ENCODE measurements around the gene PDZD2. TPM values are rescaled to one million over a fixed set of nuclear protein-coding genes. Genes with fewer than 3 reads are reported as not detected.
"Not testable (repeated sequence)": the region's sequence is repeated elsewhere in the genome, so short reads cannot be mapped to it uniquely, and the experiment has no call there.

The PDZD2 gene
- polyA plus RNA-seq, 4 donors = 1.4 to 3.9 (median 3.7) TPM; not detected in 1

- not testable (repeated sequence) for H3K27ac ChIP-seq (ENCODE audit: low read depth in 1 of 3, low read length in 2 of 3); H3K9me3 ChIP-seq (ENCODE audit: control insufficient read depth in 2 of 2, insufficient read depth in 1 of 2, low read depth in 1 of 2, low read length in 1 of 2); H3K4me1 ChIP-seq (ENCODE audit: control insufficient read depth in 3 of 3, insufficient read depth in 2 of 3, low read depth in 1 of 3, low read length in 2 of 3); DNase-seq; FAIRE-seq; H3K4me3 ChIP-seq (ENCODE audit: low read depth in 1 of 3, low read length in 3 of 3); H3K27me3 ChIP-seq (ENCODE audit: control insufficient read depth in 3 of 3, insufficient read depth in 3 of 3, low read length in 3 of 3)
- 94 to 97% (median 97%) methylated on average over 8 of the region's 8 CpGs for WGBS, 3 donors
- peaks cover 3 to 32% (median 9%) of the 10 kb centered on the region in 3 donors for H3K36me3 ChIP-seq (ENCODE audit: control insufficient read depth in 3 of 3, insufficient read depth in 2 of 3, low read depth in 1 of 3, low read length in 3 of 3)
Observed at GRCh38 chr5:32118922-32119321, 480.0 kb downstream of the PDZD2 start.

DNA sequence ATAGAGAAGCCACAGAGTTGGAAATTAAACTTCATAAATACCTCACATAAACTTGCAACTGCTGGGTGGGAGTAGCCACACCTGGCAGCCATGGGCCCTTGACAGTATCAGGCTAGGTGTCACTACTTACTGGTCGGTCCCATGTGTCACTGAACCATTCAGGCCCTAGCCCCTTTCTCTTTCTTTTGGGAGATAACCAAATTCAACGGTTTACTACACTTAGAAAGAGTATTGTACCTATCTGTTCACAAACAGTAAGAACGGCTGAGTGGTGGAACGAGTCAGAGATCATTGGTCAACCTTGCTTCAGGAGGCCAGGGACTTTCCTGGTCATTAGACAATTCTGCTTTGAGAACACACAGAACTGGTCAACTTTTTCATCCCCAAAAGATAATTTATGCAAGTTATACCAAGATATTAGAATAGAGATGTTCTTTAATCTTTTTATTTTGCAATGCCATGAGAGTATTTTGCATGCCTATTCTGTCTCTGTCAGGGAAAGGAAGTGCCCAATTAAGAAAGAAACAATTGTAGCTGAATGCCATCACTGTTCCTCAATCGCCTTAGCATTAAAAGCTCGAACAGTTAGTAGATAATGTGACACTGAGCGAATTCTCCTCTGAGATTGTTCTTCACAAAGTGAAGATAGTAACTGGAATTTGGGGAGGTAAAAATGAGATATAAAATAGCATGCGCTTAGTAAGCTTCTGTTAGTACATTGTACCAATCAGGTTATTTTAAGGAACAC lies 484.3 kb downstream of the PDZD2 start:
- FAIRE-seq (no peak), DNase-seq (no peak)
- Histone ChIP-seq H3K4me3 (ENCODE audit: low read depth in 1 of 3, low read length in 3 of 3) (no peak overlapping the region), H3K9me3 (ENCODE audit: control insufficient read depth in 2 of 2, insufficient read depth in 1 of 2, low read depth in 1 of 2, low read length in 1 of 2) (no peaks in the 10 kb centered on the region), H3K27me3 (ENCODE audit: control insufficient read depth in 3 of 3, insufficient read depth in 3 of 3, low read length in 3 of 3) (no peaks in the 10 kb centered on the region), H3K4me1 (ENCODE audit: control insufficient read depth in 3 of 3, insufficient read depth in 2 of 3, low read depth in 1 of 3, low read length in 2 of 3) (no peaks in the 10 kb centered on the region), H3K27ac (ENCODE audit: low read depth in 1 of 3, low read length in 2 of 3) (no peak overlapping the region), H3K36me3 (ENCODE audit: control insufficient read depth in 3 of 3, insufficient read depth in 2 of 3, low read depth in 1 of 3, low read length in 3 of 3) (peaks cover 5 to 34% (median 13%) of the 10 kb centered on the region in 3 donors)
- 80 to 89% (median 88%) methylated on average over 8 of the region's 8 CpGs for WGBS, 3 donors

- Histone ChIP-seq H3K9me3 (ENCODE audit: control insufficient read depth in 2 of 2, insufficient read depth in 1 of 2, low read depth in 1 of 2, low read length in 1 of 2) (no peaks in the 10 kb centered on the region), H3K27me3 (ENCODE audit: control insufficient read depth in 3 of 3, insufficient read depth in 3 of 3, low read length in 3 of 3) (no peaks in the 10 kb centered on the region), H3K4me3 (ENCODE audit: low read depth in 1 of 3, low read length in 3 of 3) (no peak overlapping the region), H3K4me1 (ENCODE audit: control insufficient read depth in 3 of 3, insufficient read depth in 2 of 3, low read depth in 1 of 3, low read length in 2 of 3) (no peaks in the 10 kb centered on the region), H3K36me3 (ENCODE audit: control insufficient read depth in 3 of 3, insufficient read depth in 2 of 3, low read depth in 1 of 3, low read length in 3 of 3) (peaks cover 5 to 31% (median 13%) of the 10 kb centered on the region in 3 donors), H3K27ac (ENCODE audit: low read depth in 1 of 3, low read length in 2 of 3) (no peak overlapping the region)
- DNase-seq (no peak), FAIRE-seq (no peak)
- WGBS, 3 donors = 81 to 83% (median 82%) methylated on average over 6 of the region's 6 CpGs
Observed at GRCh38 chr5:32123889-32124676, 485.2 kb downstream of the PDZD2 start.

GRCh38 chr5:32126691-32127090 lies 487.8 kb downstream of the PDZD2 start:
- H3K27me3 ChIP-seq (ENCODE audit: control insufficient read depth in 3 of 3, insufficient read depth in 3 of 3, low read length in 3 of 3) = no peaks in the 10 kb centered on the region
- no peak overlapping the region for H3K27ac ChIP-seq (ENCODE audit: low read depth in 1 of 3, low read length in 2 of 3)
- no peak overlapping the region for H3K4me3 ChIP-seq (ENCODE audit: low read depth in 1 of 3, low read length in 3 of 3)
- no peaks in the 10 kb centered on the region for H3K4me1 ChIP-seq (ENCODE audit: control insufficient read depth in 3 of 3, insufficient read depth in 2 of 3, low read depth in 1 of 3, low read length in 2 of 3)
- H3K9me3 ChIP-seq (ENCODE audit: control insufficient read depth in 2 of 2, insufficient read depth in 1 of 2, low read depth in 1 of 2, low read length in 1 of 2) = no peaks in the 10 kb centered on the region
- no peak for DNase-seq
- peaks cover 3 to 25% (median 11%) of the 10 kb centered on the region in 3 donors for H3K36me3 ChIP-seq (ENCODE audit: control insufficient read depth in 3 of 3, insufficient read depth in 2 of 3, low read depth in 1 of 3, low read length in 3 of 3)
- FAIRE-seq = no peak
- WGBS, 3 donors = 31 to 48% (median 39%) methylated on average over 1 of the region's 1 CpG

GRCh38 chr5:32127711-32128110 lies 488.8 kb downstream of the PDZD2 start:
- Histone ChIP-seq H3K4me1 (ENCODE audit: control insufficient read depth in 3 of 3, insufficient read depth in 2 of 3, low read depth in 1 of 3, low read length in 2 of 3) (no peaks in the 10 kb centered on the region), H3K27me3 (ENCODE audit: control insufficient read depth in 3 of 3, insufficient read depth in 3 of 3, low read length in 3 of 3) (no peaks in the 10 kb centered on the region), H3K36me3 (ENCODE audit: control insufficient read depth in 3 of 3, insufficient read depth in 2 of 3, low read depth in 1 of 3, low read length in 3 of 3) (peaks cover 3 to 23% (median 11%) of the 10 kb centered on the region in 3 donors), H3K9me3 (ENCODE audit: control insufficient read depth in 2 of 2, insufficient read depth in 1 of 2, low read depth in 1 of 2, low read length in 1 of 2) (no peaks in the 10 kb centered on the region), H3K4me3 (ENCODE audit: low read depth in 1 of 3, low read length in 3 of 3) (no peak overlapping the region), H3K27ac (ENCODE audit: low read depth in 1 of 3, low read length in 2 of 3) (no peak overlapping the region)
- 60 to 72% (median 70%) methylated on average over 3 of the region's 3 CpGs for WGBS, 3 donors
- no peak for DNase-seq
- no peak for FAIRE-seq

DNA sequence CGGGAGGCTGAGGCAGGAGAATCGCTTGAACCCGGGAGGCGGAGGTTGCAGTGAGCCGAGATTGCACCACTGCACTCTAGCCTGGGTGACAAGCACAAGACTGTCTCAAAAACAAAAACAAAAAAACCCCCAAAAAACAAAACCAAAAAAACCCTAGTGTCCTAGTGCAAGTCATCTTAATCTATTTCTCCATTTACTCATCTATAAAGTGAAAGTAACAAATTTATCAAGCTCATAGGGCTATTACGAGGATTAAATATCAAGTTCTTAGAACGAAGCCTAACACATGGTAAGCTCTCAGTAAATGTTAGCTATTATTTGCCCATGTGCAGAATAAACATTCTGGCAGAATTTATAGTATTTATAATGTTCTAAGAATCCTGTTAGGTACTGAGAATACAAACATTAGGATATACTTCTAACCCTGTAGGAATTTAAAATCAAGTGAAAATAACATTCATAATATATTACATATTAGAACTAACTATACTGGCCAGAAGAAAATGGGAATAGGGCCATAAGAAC lies 490.2 kb downstream of the PDZD2 start:
- WGBS, 3 donors = 77 to 80% (median 80%) methylated on average over 6 to 7 of the region's 7 CpGs
- no peak overlapping the region for H3K27ac ChIP-seq (ENCODE audit: low read depth in 1 of 3, low read length in 2 of 3)
- H3K4me3 ChIP-seq (ENCODE audit: low read depth in 1 of 3, low read length in 3 of 3) = no peak overlapping the region
- DNase-seq (no peak), FAIRE-seq (no peak)
- H3K36me3 ChIP-seq (ENCODE audit: control insufficient read depth in 3 of 3, insufficient read depth in 2 of 3, low read depth in 1 of 3, low read length in 3 of 3) = peaks cover 4 to 24% (median 7%) of the 10 kb centered on the region in 3 donors
- no peaks in the 10 kb centered on the region for H3K27me3 ChIP-seq (ENCODE audit: control insufficient read depth in 3 of 3, insufficient read depth in 3 of 3, low read length in 3 of 3)
- H3K4me1 ChIP-seq (ENCODE audit: control insufficient read depth in 3 of 3, insufficient read depth in 2 of 3, low read depth in 1 of 3, low read length in 2 of 3) = no peaks in the 10 kb centered on the region
- H3K9me3 ChIP-seq (ENCODE audit: control insufficient read depth in 2 of 2, insufficient read depth in 1 of 2, low read depth in 1 of 2, low read length in 1 of 2) = no peaks in the 10 kb centered on the region

GRCh38 chr5:32130865-32131264 lies 491.9 kb downstream of the PDZD2 start:
- whole genome bisulfite sequencing, 3 donors = 81 to 83% (median 82%) methylated on average over 3 of the region's 3 CpGs
- no peak overlapping the region for H3K4me3 ChIP-seq (ENCODE audit: low read depth in 1 of 3, low read length in 3 of 3)
- no peak for FAIRE-seq

GRCh38 chr5:32131604-32132003 lies 492.7 kb downstream of the PDZD2 start:
- Histone ChIP-seq H3K9me3 (ENCODE audit: control insufficient read depth in 2 of 2, insufficient read depth in 1 of 2, low read depth in 1 of 2, low read length in 1 of 2) (no peaks in the 10 kb centered on the region), H3K27ac (ENCODE audit: low read depth in 1 of 3, low read length in 2 of 3) (no peak overlapping the region), H3K27me3 (ENCODE audit: control insufficient read depth in 3 of 3, insufficient read depth in 3 of 3, low read length in 3 of 3) (no peaks in the 10 kb centered on the region), H3K4me3 (ENCODE audit: low read depth in 1 of 3, low read length in 3 of 3) (no peak overlapping the region), H3K4me1 (ENCODE audit: control insufficient read depth in 3 of 3, insufficient read depth in 2 of 3, low read depth in 1 of 3, low read length in 2 of 3) (no peaks in the 10 kb centered on the region), H3K36me3 (ENCODE audit: control insufficient read depth in 3 of 3, insufficient read depth in 2 of 3, low read depth in 1 of 3, low read length in 3 of 3) (peaks cover 2 to 32% (median 9%) of the 10 kb centered on the region in 3 donors)
- DNase-seq = no peak
- 87 to 97% (median 88%) methylated on average over 1 of the region's 1 CpG for WGBS, 3 donors
- no peak for FAIRE-seq

More at GRCh38 chr5:32130865-32131264, 491.9 kb downstream of the PDZD2 start:
- DNase-seq = no peak
- no peak overlapping the region for H3K27ac ChIP-seq (ENCODE audit: low read depth in 1 of 3, low read length in 2 of 3)
- no peaks in the 10 kb centered on the region for H3K9me3 ChIP-seq (ENCODE audit: control insufficient read depth in 2 of 2, insufficient read depth in 1 of 2, low read depth in 1 of 2, low read length in 1 of 2)
- no peaks in the 10 kb centered on the region for H3K4me1 ChIP-seq (ENCODE audit: control insufficient read depth in 3 of 3, insufficient read depth in 2 of 3, low read depth in 1 of 3, low read length in 2 of 3)
- H3K27me3 ChIP-seq (ENCODE audit: control insufficient read depth in 3 of 3, insufficient read depth in 3 of 3, low read length in 3 of 3) = no peaks in the 10 kb centered on the region
- peaks cover 2 to 33% (median 12%) of the 10 kb centered on the region in 3 donors for H3K36me3 ChIP-seq (ENCODE audit: control insufficient read depth in 3 of 3, insufficient read depth in 2 of 3, low read depth in 1 of 3, low read length in 3 of 3)
